Measurements from ENCODE around the gene PRPSAP1. TPM values are rescaled to one million over a fixed set of nuclear protein-coding genes. Genes with fewer than 3 reads are reported as not detected.

Gene PRPSAP1
- total RNA-seq, 1 experiment from 2014 or later = 99.6 TPM

DNA sequence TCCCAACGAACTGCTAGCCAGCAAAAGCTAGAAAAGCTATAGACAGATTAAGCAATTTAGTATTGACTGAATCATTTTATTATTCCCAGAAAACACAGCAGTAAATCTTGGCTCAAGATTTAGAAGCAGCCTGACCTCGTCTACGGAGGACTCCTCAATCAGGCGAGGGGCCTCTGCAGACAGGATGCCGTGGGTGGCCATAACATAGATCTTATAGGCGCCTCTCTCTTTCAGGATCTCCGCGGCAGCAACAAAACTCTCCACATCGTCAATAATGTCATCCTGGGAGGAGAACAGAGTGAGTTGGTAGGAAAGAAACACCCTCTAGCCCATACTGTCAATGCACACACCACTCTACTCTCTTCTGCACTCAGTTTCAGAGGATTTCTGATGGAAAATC, 41.0 kb downstream of the PRPSAP1 start:
- H3K36me3 ChIP-seq (ENCODE audit: control insufficient read depth, insufficient read depth, low read length) = peaks cover 7% of the 10 kb centered on the region; the same call in 1 of the 2 replicates
- ChIA-PET POLR2A (no interaction called here), CTCF (no interaction called here)
- ATAC-seq (no peak), DNase-seq (ENCODE audit: low read depth, low spot score) (no peak)
- H3K4me1 ChIP-seq (ENCODE audit: control insufficient read depth, insufficient read depth, low read length) = no peaks in the 10 kb centered on the region
- no peak overlapping the region for H3K27ac ChIP-seq (ENCODE audit: low read length)
- in situ Hi-C loops (cut with HindIII; ENCODE audit: low pct_unique_long_range_greater_than_20kb, low sequenced_read_pairs) (no loop called here), intact Hi-C loops (cut with micrococcal nuclease; ENCODE audit: unreplicated experiment) (no loop called here)
- H3K9me3 ChIP-seq (ENCODE audit: control insufficient read depth, insufficient read depth, low read depth, low read length) = no peaks in the 10 kb centered on the region
- no TSS peak for BruUV-seq (replicated peaks)
- H3K4me3 ChIP-seq (ENCODE audit: low read depth in 2 of 2, low read length in 2 of 2) = no peak overlapping the region
- H3K27me3 ChIP-seq (ENCODE audit: control insufficient read depth, insufficient read depth, low read length) = no peaks in the 10 kb centered on the region
- TF ChIP-seq TCF7L2 (IDR thresholded peaks at IDR 0.05; ENCODE audit: low read depth, low read length) (no peak), POLR2AphosphoS5 (IDR thresholded peaks at IDR 0.05; ENCODE audit: low read depth, low read length) (no peak), SIN3A (IDR thresholded peaks at IDR 0.05; ENCODE audit: borderline replicate concordance, insufficient read depth, low read depth, low read length) (no peak)
- TF ChIP-seq, protein P1, sequence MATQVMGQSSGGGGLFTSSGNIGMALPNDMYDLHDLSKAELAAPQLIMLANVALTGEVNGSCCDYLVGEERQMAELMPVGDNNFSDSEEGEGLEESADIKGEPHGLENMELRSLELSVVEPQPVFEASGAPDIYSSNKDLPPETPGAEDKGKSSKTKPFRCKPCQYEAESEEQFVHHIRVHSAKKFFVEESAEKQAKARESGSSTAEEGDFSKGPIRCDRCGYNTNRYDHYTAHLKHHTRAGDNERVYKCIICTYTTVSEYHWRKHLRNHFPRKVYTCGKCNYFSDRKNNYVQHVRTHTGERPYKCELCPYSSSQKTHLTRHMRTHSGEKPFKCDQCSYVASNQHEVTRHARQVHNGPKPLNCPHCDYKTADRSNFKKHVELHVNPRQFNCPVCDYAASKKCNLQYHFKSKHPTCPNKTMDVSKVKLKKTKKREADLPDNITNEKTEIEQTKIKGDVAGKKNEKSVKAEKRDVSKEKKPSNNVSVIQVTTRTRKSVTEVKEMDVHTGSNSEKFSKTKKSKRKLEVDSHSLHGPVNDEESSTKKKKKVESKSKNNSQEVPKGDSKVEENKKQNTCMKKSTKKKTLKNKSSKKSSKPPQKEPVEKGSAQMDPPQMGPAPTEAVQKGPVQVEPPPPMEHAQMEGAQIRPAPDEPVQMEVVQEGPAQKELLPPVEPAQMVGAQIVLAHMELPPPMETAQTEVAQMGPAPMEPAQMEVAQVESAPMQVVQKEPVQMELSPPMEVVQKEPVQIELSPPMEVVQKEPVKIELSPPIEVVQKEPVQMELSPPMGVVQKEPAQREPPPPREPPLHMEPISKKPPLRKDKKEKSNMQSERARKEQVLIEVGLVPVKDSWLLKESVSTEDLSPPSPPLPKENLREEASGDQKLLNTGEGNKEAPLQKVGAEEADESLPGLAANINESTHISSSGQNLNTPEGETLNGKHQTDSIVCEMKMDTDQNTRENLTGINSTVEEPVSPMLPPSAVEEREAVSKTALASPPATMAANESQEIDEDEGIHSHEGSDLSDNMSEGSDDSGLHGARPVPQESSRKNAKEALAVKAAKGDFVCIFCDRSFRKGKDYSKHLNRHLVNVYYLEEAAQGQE (IDR thresholded peaks at IDR 0.05; ENCODE audit: insufficient read depth in 1 of 2, low read depth in 2 of 2, low read length in 1 of 2) = no peak
- TF ChIP-seq, protein P2, sequence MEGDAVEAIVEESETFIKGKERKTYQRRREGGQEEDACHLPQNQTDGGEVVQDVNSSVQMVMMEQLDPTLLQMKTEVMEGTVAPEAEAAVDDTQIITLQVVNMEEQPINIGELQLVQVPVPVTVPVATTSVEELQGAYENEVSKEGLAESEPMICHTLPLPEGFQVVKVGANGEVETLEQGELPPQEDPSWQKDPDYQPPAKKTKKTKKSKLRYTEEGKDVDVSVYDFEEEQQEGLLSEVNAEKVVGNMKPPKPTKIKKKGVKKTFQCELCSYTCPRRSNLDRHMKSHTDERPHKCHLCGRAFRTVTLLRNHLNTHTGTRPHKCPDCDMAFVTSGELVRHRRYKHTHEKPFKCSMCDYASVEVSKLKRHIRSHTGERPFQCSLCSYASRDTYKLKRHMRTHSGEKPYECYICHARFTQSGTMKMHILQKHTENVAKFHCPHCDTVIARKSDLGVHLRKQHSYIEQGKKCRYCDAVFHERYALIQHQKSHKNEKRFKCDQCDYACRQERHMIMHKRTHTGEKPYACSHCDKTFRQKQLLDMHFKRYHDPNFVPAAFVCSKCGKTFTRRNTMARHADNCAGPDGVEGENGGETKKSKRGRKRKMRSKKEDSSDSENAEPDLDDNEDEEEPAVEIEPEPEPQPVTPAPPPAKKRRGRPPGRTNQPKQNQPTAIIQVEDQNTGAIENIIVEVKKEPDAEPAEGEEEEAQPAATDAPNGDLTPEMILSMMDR (IDR thresholded peaks at IDR 0.05) = no peak

DNA sequence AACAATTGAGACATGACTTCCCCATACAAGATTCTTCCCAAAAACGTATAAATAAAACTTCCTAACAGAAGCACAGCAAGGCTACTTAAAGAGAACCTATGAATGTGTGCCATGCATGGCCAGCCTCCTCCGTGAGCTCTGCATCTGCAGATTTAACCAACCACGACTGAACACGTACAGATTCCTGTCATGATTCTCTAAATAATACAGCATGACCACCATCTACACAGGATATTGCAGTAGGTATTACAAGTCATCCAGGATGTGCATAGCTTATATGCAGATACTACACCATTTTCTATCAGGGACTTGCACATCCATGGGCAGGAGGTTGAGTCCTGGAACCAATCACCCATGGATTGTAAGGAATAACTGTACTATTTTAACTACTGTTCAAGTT, 44.3 kb downstream of the PRPSAP1 start:
- Histone ChIP-seq H3K4me3 (ENCODE audit: low read depth in 2 of 2, low read length in 2 of 2) (no peak overlapping the region), H3K36me3 (ENCODE audit: control insufficient read depth, insufficient read depth, low read length) (peaks cover 7% of the 10 kb centered on the region; the same call in 1 of the 2 replicates), H3K9me3 (ENCODE audit: control insufficient read depth, insufficient read depth, low read depth, low read length) (no peaks in the 10 kb centered on the region), H3K27ac (ENCODE audit: low read length) (no peak overlapping the region), H3K27me3 (ENCODE audit: control insufficient read depth, insufficient read depth, low read length) (no peaks in the 10 kb centered on the region), H3K4me1 (ENCODE audit: control insufficient read depth, insufficient read depth, low read length) (no peaks in the 10 kb centered on the region)
- no peak for ATAC-seq
- intact Hi-C loops (cut with micrococcal nuclease; ENCODE audit: unreplicated experiment) = no loop called here
- TF ChIP-seq POLR2AphosphoS5 (IDR thresholded peaks at IDR 0.05; ENCODE audit: low read depth, low read length) (no peak), SIN3A (IDR thresholded peaks at IDR 0.05; ENCODE audit: borderline replicate concordance, insufficient read depth, low read depth, low read length) (no peak), TCF7L2 (IDR thresholded peaks at IDR 0.05; ENCODE audit: low read depth, low read length) (no peak)
- TF ChIP-seq, protein P2 (IDR thresholded peaks at IDR 0.05) = no peak
- TF ChIP-seq, protein P1 (IDR thresholded peaks at IDR 0.05; ENCODE audit: insufficient read depth in 1 of 2, low read depth in 2 of 2, low read length in 1 of 2) = no peak
- DNase-seq (ENCODE audit: low read depth, low spot score) = no peak
- no TSS peak for BruUV-seq (replicated peaks)
- in situ Hi-C loops (cut with HindIII; ENCODE audit: low pct_unique_long_range_greater_than_20kb, low sequenced_read_pairs) = no loop called here
- ChIA-PET POLR2A (interaction anchor here (0.7 kb wide), 1 partner anchor 12 kb away, joined by 5 read pairs; no protein-coding TSS in a partner anchor), CTCF (interaction anchor here (0.5 to 0.6 kb wide), 2 partner anchors 45 to 154 kb away, joined by 4 to 5 read pairs; no protein-coding TSS in a partner anchor)
